Prostate gland (tissue), 2 donors: ENCODE results near the gene BAX.

Source experiments
- CTCF ChIP-seq, 4 experiments: fragments of 200-600 bp in 2 of 4; fragments of 450-650 bp in 2 of 4; sonication (generic) in 2 of 4; IDR thresholded peaks; 1 replicate in 3 of 4; 2 replicates in 1 of 4; pipeline ENCODE4 v1.5.1; 2016 to 2019; ENCODE audit warnings: antibody characterized with exemption in 4 of 4, mild to moderate bottlenecking in 2 of 4, moderate library complexity in 2 of 4
- POLR2A ChIP-seq: fragments of 450-650 bp; IDR thresholded peaks from one replicate; pipeline ENCODE4 v1.6.1; 2016; ENCODE audit warnings: antibody characterized with exemption, mild to moderate bottlenecking
- POLR2AphosphoS5 ChIP-seq: sonication (generic); formaldehyde crosslinking; IDR thresholded peaks from one replicate; pipeline ENCODE4 v1.6.1; 2017; ENCODE audit warnings: antibody characterized with exemption

- TF ChIP-seq POLR2AphosphoS5 (no peak), POLR2A (no peak), CTCF (IDR thresholded peaks at IDR 0.05) (no peak)
These were observed 32.6 kb downstream of the BAX start for GRCh38 chr19:48987323-48987722.
